COLO829 (cell line): ENCODE measurements around the gene PTPRD.
"Not testable (repeated sequence)": the region's sequence is repeated elsewhere in the genome, so short reads cannot be mapped to it uniquely, and the experiment has no call there.

Experiments used
- DNase-seq: peaks from one replicate; pipeline ENCODE4 v3.0.0; 2012; ENCODE audit warnings: low spot score

Gene PTPRD

DNA sequence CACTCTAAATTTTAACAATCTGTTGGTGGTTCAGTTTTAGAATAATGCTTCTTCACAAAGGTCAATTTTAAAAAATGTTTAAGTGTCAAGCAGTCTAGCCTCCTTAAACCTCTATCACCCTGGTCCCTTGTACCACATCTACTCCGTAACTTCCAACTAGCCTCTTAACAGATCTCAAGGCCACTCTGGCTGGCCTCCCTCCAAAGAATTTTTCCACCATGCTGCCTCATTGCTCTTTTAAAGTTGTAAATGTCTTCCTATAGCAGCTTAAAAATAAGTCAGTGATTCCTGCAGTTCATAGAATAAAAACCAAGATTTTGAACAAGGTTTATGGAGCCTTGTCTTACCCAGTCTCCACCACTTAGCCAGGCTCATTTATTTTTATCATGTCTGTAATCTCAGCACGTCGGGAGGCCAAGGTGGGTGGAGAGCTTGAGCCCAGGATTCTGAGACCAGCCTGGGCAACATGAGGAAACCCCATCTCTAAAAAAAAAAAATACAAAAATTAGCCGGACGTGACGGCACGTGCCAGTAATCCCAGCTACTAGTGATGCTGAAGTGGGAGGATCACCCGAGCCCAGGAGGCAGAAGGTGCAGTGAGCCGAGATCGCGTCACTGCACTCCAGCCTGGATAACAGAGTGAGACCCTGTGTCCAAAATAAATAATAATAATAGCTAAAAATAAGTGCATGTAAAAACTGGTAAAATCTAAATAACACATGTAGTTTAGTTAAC lies 1888.4 kb downstream of the PTPRD start:
- DNase-seq, result no peak

DNA sequence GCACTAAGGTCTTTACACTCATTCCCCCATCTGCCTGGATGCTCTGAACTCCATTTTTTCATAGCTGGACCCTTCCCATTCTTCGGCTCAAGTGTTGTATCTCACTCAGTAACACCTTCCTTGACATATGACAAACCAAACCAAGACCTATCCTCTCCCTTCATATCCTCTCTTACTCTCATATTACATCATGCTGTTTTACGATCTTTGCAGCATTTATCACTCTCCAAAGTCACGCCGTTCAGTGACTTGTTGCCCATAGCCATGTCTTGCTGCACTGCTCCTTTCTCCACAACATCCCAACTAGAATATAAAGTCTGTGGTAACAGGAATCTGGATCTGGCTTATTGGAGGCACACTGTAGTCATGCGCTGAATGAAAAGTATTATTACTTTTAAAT lies 1889.6 kb downstream of the PTPRD start:
- DNase-seq, result no peak

DNA sequence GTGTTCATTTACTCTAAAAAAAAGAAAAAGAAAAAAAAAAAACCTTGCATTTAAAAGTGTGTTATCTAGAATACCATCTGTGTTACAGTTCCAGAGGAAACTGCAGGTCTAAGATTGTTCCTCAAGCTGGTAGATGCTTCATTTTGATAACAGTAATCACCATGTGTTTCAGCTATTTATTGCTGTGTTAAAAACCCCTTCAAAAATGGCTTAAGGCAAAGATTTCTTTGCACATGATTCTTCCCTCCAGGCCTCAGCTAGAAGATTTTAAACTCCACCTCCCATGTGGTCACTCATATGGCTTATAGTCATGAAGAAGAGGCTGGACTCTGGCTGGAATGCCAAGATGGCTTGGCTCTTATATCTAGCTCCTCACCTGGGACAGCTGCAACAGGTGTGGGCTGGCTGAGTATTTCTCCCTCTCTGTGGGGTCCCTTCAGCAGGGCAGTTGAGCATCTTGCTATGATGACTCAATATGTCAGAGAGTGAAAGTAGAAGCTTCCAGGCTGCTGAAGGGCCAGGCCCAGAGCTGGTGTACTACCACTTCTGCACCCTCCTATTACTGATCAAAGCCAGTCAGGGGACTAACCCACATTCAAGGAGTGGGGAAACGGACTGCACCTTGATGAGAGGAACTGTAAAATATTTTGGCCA lies 1892.8 kb downstream of the PTPRD start:
- DNase-seq, result no peak

DNA sequence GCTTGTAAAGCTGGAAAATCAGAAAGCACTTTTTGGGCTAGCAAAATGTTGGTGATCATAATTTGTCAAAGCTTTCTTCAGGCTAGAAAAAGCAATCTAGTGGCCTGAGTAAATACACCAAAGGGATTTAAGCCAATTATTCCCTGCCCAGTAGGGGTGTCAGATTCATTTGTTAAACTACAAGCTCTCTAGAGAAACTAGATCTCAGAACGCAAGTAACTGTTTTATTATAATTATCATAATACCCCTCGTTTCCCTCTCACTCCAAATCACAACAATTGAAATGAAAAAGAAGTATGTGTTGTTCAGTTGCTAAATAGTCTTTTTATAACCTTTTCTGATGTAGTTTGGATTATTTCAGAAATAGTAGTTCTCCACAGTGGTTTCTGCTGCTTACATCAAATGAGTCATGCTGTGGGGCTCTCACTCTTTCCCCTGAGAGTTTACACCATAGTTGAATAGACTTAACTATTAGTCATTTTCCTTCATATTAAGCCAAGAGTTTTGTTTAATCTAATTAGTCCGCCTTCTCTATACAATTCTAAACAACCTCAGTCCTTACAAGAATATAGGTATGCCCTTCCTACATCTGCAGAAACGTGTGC lies 1894.6 kb downstream of the PTPRD start:
- DNase-seq, result peak; percentile 14

DNA sequence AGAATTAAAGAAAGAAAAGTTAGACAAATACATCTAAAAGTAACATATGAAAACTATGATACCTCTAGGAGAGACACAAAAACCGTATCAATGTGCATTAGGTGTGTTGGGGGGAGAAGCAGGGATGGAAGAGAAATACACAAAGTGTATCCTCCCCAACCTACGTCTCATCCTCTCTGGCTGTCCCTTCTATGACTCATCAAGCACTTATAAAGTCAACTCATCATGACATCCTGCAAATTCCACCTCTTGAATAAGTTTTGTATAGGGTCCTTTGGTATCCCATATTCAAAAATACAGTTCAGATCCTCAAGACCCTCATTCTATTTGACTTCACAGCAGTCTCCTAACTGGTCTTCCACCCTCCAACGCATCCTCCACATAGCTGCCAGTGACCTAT lies 1895.7 kb downstream of the PTPRD start:
- no peak for DNase-seq

DNA sequence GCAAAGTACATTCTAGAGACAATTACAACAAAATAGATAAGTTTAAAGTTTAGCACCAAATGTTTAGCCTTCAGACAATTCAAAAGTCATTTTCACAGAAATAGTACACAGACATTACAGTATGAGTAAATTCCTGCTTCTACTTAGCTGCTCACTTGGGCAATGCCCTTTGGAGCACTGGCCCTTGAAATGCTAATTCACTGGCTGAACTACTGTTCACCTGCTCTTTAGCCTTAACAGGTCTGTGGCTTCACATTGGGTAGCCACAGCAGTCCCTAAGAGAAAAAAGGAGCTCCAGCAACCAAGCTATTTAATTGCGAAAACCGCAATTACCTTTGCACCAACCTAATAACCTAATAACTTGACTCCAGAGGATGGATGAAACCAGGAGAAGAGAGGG lies 1897.0 kb downstream of the PTPRD start:
- DNase-seq, result no peak

DNA sequence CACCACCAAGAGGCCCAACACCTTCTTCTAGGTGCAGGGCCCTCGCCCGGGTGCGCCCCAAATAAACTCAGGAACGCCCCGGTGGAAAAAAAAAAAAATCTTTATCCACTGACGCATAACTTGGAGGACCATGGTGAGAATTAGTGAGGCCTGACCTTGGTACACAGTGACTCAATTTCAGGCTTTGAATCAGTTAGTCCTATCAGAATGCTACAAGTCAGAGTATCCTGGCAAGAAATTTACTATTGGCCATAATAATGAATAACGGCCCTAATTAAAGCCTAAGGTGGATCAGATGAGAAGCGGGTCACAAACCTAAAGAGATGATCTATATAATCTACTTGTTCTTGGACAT lies 1899.0 kb downstream of the PTPRD start:
- DNase-seq, result no peak

DNA sequence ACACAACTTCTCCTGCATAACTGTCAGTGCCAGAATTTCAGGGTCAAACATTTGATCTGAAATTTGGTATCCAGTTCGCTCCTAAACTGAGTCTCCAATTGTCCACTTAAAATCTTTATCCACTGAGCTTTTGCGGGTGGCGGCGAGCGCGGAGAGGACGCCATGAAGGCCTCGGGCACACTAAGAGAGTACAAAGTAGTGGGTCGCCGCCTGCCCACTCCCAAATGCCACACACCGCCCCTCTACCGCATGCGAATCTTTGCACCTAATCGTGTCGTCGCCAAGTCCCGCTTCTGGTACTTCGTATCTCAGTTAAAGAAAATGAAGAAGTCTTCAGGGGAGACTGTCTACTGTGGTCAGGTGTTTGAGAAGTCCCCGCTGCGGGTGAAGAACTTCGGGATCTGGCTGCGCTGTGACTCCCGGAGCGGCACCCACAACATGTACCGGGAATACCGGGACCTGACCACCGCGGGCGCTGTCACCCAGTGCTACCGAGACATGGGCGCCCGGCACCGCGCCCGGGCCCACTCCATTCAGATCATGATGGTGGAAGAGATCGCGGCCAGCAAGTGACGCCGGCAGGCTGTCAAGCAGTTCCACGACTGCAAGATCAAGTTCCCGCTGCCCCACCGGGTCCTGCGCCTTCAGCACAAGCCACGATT lies 1899.5 kb downstream of the PTPRD start:
- DNase-seq, result no peak

DNA sequence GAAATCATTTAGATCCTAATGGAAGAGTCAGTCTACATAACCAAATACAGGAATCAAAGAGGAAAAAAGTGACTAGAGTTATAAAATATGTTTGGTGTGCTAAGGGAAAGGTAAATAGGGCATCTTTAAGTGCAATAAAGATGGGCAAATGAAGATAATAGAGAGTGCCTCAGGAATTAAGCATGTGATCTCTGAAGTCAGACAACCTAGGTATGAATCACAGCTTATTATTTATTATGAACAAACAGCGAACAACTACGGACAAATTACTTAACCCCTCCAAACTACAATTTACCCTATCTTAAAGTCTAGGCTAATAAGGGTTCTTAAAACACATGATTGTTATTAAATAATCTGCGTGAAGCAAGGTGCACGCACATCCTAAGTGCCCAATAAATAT lies 1903.1 kb downstream of the PTPRD start:
- no peak for DNase-seq

DNA sequence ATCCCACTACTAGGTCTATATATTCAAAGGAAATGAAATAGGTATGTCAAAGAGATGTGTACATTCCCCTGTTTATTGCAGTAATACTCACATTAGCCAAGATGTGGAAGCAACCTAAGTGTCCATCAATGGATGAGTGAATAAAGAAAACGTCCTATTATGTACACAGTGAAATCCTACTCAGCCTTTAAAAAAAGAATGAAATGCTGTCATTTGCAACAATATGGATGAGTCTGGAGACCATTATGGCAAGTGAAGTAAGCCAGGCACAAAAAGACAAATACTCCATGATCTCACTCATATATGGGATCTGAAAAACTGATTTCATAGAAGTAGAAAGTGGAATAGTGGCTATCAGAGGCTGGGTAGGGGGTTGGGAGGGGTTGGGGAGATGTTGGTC lies 1904.1 kb downstream of the PTPRD start:
- DNase-seq, result no peak

DNA sequence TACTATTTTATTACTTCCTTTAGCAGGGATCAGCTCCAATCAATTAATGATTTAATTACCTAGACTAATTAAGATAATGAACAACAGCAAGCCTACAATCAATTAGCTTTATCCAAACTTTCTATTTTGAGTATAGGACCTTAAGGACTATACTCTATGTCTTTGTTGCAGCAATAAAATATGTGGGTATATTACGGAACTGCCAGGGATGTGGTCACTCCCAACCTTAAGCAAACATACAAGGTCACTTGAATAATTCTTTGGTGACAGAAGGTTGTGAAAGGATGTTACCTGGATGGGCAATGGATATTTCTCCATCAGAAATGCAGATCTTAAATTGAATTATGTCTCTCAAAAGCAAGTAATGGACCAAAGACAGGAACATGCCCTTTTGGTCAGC lies 1905.8 kb downstream of the PTPRD start:
- DNase-seq, result no peak

DNA sequence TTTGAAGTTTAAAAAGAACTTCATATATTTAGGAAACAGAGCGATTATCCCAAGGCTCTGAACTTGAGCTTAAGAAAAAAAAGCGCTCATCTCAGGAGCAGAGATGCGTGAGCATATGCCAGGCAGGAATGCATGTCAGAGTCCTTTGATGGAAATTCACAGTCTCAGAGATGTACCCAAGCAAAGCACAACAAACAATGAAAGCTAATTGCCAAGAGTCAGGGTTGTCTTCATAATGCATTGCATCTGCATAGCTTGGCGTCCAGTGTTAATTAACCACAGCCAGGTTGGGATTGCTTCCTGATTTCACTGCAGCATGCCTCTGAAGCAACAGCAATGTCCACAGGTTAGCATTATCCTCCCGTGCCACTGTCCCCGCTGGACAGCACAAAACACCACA lies 1906.3 kb downstream of the PTPRD start:
- no peak for DNase-seq

DNA sequence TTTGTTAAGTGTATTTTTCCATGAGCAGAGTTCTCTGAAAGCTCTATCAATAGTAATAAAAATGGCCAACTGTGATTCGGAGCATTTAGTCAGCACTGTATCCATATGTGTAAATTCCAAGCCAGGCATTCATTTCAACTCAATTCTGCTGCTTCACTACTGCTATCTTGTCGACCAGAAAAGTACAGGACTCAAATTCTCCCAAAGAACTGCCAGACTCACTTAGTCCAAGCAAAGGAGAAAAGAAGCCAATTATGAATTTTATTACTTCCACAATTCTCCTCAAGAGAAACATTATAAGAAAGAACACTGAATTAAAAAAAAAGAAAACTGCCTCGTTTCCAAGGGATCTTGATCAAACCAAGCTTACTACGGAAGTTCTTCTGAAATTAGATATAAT lies 1906.9 kb downstream of the PTPRD start:
- DNase-seq, result no peak

DNA sequence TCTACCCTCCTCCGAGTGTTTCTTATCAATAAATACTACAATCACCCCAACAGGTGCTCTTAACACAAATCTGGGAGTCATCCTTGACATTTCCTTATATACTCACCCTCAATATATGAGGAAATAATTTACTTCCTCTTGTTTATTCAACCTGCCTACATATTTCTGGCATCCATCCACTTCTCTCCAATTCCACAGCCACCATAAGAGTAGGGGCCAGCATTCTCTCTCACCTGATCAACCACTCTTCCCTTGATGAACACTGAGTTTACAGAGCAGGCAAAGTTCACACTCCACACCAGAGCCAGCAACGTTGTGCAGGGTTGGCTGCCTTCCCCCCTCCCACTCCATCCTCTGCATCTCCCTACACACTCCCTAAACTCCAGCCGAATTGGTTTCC lies 1908.9 kb downstream of the PTPRD start:
- no peak for DNase-seq

DNA sequence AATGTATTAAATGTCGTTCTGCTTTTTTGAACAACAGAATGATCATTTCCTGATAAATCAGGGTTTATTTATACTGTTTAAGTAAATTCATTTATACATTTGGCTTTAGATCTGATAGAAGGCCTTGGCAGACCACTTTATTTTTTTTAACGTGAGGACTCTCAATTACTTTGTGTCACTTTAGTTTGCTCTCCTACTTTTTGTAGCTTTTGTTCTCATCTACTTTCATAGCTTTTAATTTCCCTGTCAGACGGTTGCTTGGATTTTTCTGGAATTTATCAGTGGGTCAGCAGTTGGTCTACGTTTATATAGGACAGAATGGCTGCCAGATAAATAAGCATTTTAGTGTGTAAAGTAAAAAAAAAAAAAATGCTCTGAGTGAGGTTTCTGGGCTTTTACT lies 1910.9 kb downstream of the PTPRD start:
- DNase-seq, result no peak

DNA sequence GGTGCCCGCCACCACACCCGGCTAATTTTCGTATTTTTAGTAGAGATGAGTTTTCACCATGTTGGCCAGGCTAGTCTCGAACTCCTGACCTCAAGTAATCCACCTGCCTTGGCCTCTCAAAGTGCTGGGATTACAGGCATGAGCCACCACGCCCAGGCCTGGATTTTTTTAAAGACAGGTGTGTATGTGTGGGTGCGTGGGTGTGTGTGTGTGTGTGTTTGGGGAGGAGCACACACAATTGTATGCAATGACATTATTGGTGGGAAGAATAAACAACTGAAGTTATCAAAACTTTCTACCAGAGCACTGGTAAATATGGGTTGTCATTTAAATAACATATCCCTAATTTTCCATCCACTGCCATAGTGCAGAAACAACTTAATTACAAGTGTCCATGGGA lies 1915.2 kb downstream of the PTPRD start:
- not testable (repeated sequence) for DNase-seq

DNA sequence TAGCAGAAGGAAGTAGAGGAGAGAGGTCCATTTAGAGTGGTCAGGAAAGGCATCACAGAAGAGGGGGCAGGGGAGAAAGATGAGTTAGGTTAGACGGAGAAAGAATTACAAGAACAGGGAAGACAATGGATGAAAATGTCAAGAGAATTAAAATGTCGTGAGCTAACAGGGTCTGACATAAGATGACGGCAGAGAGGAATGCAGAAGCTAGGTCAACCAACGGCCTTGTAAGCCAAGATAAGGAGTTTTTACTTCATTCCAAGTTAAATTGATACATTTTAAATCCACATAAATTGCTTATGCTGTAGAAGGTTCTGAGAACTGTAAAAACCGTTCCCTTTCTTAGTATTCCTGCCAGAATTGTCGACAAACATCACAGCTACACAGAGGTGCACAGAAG lies 1916.3 kb downstream of the PTPRD start:
- no peak for DNase-seq

DNA sequence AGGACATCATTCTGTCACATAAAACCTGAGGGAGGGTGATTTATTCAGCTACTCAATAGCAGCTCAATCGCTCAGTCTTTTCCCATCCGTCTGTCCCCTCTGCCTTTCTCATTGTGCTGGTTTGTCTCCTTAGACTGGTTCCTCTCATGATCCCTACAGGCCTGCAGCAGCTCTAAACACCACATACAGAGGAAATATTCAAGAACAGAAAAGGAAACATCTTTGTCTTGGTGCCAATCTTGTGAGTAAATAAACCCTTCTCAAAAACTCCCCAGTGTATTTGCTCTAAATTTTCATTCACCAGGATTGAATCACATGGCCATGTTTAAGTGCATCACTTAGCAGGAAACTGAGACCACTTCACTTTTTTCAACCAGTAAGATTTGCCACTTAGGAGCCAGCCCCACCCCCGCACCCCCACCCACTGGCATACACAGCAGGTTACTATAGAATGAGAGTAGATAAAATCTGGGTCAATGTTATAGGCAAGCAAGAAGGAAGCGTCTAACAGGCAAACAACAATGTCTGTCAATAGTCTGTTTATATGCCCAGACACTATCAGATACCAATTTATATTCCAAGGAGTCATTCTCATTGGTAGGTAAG lies 1917.7 kb downstream of the PTPRD start:
- no peak for DNase-seq

DNA sequence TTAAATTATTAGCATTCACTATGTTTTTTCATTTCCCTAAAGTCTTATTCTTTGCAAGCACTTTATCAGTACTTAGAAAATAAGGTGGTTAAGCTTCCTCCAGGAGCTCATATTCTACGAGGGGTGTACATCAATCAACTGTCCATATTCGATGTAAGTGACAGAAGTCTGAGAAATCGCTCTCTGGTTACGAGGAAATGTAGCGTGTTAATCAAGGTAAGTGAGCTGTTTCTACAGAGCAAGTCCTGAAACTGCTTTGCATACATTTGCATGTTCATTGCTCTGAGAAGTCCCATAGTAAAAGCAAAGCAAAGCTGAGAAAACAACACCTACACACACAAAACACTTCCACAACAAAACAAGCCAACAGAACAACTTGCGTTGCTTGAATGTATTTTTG lies 1919.3 kb downstream of the PTPRD start:
- no peak for DNase-seq

DNA sequence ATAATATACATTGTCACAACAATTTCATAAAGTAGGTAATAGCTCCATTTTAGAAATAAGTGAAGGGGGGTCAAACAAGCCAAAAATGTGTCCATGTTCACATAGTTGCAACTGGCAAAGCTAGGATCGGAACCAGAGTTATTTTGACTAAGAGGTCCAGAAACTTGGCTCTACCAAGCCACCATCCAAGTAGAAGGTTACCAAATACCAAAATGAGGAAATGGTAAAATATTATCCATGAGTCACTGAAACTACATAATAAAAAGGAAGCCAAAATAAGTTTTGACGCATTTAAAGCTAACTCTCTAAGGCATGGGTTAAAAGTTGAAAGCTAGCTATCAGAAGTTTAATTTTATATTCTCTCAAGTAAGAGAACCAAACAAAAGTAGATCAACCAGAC lies 1926.3 kb downstream of the PTPRD start:
- DNase-seq, result no peak

DNA sequence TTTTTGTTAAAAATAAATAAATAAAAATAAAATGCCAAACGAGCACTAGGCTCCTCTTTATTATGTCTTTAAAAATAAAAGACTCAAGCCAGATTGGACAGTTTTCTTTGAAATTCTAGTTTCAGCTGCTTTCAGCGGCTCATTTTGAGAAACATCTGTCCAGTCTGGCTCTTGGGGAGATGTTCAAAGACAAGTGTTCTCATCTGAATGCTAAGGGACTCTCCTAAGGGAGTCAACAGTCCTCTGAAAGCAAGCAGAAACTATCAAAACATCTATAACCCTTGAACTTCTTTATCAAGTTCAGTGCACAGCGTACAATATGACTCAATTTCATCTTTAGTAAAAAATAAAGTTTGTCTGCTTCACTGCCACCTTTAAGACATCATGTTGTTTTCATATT lies 1927.0 kb downstream of the PTPRD start:
- no peak for DNase-seq

DNA sequence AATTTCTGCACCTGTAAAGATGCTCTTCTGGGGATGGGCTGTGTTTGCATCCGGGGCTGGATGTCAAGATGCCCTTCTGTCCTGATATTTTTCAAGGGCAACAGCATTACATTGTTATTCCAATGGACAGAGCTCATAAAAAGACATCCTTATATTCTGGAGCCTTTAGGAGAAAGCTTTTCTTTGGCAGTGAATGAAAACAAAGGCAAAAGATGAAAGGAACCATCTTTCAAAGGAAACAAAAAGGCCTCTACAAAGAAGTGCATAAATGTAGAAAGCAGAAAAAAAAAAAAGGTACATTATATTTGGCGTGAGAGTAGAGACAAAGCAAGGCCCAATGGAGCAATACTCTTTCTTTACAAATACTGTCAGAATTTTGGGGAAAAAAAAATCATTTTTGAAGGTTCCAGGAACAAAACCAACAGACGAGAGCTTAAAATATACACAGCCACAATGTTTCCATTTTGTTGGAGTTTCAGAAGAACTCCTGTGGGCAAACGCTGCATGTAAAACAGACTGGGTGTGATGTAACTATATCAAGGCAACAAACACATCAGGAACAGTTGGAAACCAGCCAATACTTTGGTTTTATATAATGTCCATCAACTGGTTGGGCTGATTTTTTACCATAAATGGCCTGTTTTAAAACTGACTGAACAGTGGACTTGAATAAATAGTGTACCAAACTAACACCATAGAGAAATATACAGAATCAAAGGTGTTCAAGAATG lies 1927.7 kb downstream of the PTPRD start:
- DNase-seq, result no peak
